HG03095 (cell line): Measurements from ENCODE around the gene C5.
"Not testable (repeated sequence)": the region's sequence is repeated elsewhere in the genome, so short reads cannot be mapped to it uniquely, and the experiment has no call there.

Source experiments
- ATAC-seq: cut with Tn5 transposase; IDR thresholded peaks from one replicate; pipeline ENCODE4 v1.9.1; 2021; ENCODE audit warnings: moderate library complexity; ENCODE audit not compliant: unreplicated experiment

C5 gene

GRCh38 chr9:120983259-120983837, 66.7 kb downstream of the C5 start:
- peak; percentile 57 for ATAC-seq

DNA sequence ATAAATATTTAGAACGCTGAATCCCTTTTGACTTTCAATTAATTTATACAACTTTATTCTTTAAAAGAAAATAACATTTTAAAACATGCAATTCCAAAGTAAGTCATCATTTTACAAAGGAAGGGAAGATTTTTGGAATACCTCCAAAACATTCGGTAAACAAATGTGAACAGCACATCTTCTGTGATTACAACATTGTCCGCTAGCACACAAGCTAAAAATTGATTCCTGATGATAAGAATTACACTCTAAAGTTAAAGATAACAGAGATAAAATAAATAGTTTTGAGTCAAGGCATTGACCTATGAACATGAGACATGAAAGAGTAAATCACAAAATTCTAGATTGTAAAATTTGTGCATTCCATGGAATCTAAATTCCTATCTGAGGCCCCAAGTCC, 67.2 kb downstream of the C5 start:
- no peak for ATAC-seq

DNA sequence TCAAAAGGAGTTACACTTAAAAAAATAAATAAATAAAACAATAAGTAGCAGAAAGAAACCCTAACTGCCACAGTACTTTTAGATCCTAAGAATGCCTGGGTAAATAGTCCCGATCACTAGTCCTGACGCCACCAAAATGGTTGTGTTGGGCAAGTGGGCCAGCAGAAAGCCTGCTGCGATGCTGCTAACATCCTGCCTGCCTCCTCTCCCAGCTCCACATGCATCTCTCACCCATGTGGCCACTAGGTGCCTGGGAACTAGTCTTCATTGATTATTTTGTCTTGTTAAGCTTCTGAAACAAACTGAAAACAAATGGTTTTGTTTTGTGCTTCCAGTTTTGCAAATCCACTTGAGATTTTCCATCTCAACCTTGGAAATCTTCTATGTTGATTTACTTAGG, 69.1 kb downstream of the C5 start:
- ATAC-seq: no peak

GRCh38 chr9:120979797-120980196, 70.3 kb downstream of the C5 start:
- no peak for ATAC-seq

DNA sequence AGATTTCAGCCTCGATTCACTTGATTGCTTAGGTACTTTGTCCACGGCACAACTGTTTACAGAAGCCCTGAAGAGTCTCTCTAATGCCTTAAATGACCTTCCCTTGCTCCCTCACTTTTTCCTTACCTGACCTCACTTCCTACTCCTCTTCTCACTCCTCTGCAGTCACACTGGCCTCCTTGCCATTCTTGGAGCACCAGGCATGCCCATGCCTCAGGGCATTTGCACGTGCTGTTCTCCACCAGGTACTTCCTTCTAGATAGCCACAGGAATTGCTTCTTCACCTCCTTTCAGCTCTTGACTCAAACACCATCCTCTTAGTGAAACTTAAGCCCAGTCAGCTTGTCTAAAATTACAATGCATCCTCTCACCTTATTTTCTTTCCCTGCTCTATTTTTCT, 71.1 kb downstream of the C5 start:
- ATAC-seq: no peak

DNA sequence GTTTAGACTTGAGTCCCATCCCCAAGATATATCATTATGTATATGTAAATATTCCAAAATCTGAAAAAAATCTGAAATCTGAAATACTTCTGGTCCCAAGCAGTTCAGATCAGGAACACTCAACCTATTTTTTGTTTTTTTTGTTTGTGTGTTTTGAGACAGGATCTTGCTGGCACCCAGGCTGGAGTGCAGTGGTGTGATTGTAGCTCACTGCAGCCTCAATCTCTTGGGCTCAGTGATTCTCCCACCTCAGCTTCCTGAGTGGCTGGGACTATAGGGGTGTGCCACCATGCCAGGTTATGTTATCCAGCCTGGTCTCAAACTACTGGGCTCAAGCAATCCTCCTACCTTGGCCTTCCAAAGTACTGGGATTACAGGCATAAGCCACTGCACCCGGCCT, 72.8 kb downstream of the C5 start:
- ATAC-seq: no peak

DNA sequence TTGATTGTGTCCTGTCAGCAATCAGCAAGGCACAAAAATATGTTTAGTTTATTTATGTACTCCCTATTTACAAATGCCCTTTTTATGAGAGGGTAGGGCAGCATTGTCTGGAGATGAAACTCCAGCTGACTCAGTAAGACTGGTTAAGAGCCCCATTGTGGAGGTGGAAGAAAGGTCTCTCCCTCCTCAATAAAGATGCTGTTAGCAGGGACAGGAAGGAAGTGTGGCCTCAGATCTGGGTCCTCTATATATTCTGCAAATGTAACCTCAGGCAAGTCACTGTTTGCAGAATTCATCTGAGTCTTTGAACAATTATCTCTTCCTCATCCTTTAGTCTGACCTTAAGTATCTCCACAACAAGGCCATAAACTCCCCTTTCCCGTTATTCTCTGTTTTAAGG, 75.2 kb downstream of the C5 start:
- no peak for ATAC-seq

DNA sequence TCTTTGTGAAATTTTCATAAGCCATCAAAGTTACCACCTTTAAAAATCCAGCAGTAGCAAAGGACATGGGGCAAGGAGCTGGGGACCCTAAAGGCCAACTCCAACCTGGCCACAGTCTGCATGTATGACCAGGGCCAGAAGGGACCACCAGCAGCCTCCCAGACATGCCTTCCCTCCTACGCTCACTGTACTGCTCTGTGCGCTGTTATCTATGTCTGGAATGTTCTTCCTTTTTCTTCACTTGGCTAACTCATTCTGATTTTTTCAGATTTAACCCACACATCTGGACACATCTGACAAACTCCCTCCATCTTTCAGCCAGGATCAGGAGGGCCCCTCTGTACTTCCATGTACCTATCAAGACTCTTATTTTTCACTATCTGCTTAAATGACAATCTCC, 75.9 kb downstream of the C5 start:
- no peak for ATAC-seq

GRCh38 chr9:120971938-120972337, 78.1 kb downstream of the C5 start:
- no peak for ATAC-seq

DNA sequence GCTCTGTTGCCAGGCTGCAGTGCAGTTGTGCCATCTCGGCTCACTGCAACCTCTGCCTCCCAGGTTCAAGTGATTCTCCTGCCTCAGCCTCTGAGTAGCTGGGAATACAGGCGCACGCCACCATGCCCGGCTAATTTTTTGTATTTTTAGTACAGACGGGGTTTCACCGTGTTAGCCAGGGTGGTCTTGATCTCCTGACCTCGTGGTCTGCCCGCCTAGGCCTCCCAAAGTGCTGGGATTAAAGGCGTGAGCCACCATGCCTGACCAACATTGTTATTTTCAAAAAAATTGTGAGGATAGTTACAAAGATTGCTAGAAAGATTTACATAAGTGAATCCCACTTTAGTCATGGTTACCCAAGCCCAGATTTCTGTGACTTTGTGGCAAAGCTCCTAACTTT, 78.6 kb downstream of the C5 start:
- ATAC-seq: not testable (repeated sequence)

DNA sequence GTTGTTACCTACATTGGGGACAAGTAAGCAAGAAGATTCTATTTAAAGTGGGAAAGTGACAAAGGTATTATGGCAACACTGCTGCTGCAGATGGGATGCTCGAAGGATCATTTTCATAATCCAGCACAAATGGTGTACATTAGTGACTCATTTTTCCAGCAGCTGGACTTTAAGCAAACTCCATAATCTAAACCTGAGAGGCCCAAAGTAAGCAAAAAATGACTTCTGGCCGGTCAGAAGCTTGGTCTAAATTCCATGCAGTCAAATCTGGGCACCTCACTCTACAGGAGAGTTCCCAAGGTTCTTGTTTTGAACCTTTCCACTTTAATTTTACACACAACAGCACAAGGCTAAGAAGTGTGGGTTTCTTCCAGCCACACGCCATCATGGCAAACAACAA, 79.8 kb downstream of the C5 start:
- ATAC-seq: no peak

- ATAC-seq: no peak
These were observed 84.1 kb downstream of the C5 start for GRCh38 chr9:120966013-120966369.

DNA sequence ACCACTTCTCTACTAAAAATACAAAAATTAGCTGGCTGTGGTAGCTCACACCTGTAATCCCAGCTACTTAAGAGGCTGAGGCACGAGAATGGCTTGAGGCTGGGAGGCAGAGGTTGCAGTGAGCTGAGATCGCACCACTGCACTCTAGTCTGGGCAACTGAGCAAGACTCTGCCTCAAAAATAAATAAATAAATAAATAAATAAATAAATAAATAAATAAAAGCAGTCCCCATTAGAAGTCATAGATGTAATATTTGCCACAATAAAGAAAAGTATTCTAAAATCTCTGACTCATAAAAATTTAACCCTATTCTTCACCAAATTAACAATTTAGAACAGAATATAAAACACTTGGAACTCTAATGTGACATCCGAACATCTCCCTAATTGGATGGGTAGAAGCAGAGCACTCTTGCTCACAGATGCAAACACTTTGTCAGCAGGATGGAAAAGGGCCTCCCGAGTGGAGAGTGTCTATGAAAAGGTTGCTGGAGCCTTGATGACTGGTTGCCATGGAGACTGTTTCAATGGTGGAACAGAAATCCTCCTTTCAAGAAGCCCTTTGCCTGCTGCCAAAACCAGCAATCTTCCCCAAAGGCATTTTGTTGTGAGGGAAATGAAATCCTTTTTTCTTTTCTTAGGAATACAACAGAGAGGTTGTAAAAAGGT, 84.6 kb downstream of the C5 start:
- no peak for ATAC-seq

- ATAC-seq: no peak
These were observed 88.1 kb downstream of the C5 start for GRCh38 chr9:120961936-120962335.

DNA sequence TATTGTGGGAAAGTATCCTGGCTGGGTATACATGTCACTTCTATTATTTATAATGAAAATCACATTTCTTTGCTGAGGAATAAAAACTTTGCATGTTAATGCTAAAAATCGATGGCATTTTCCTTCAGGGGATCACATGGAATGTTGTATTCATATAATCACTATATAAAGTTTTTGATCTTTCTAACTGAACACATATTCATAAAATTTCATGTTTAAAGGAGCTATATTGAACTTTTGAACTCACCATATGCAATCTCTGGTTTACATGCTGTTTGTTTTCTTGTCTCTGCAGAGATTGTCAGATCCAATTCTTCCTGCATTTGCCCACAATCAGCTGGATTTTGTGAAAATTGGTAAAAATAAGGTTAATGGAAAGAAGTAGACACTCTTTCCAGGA, 90.1 kb downstream of the C5 start:
- ATAC-seq: no peak

GRCh38 chr9:120956862-120957261, 93.2 kb downstream of the C5 start:
- no peak for ATAC-seq

DNA sequence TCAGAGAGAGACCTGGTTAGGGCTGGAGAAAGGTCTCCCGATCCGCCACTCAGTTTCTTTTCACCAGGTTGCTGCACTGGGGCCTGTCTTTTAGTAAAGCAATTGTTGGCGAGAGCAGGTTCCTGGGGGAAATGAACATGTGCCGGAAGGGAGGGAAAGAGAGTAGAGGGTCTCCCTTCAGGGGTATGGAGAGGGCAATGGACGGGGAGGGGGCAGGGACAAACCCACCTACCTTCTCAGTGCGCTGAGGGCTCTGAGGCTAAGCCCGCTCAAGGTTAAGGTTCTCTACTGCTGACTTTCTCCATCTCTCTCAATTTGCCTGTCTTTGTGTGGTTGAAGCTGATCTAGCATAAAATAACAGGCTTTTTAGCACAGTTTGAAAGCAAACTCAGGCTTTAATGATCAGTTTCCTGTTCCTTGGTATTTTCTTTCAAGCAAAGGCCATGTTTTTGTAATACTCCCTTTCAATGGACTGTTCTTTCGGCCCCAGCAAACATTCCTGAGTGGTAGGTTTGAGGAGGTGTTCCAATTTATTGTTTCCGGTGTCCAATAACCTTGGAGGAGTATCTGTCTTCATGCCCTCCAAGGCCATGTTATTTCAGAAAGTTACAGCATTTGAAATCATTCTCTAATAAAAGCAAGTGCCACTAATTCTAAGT, 98.0 kb downstream of the C5 start:
- no peak for ATAC-seq

DNA sequence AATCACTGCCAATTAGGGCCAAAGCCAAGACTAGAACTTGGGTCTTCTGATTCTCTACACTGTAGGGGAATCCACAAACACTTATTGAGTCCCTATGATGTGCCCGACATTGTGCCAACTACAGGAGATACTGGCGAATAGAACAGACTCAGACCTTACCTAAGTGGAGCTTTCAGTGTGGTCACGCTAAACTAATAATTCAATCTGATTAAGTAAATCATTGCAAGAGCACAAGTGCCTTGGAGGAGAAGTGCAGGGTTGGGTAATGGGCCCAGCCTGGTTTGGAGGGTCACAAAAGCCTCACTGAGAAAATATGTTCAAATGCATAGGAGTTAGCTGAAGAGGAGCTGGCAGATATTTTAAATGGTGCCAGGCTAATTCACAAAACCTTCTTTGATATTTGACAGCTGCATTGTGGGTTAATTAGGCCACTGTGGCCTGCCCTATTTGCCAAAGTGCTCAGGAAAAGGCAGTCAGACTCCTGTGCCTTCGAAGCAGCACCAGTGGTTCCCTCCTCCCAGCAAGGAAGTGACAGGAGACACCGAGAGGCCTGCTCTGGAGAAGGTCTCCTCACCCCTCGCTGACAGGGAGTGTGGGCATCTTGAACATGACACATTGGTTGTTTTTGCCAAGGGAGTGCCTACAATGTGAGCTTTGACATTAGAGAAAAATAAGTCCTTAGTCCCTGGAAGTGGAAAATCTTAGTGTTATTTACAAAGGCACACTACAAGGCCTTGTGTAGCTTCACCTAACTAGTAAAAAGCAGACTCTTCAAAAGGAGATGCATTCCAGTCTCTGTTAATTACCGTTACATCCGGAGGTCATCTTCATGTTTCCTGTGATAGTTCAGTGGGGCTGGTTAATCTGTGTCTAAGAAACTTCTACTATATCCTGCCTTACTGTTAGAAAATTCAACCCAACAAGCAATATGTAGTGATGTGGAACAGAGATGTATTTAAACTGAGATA, 99.4 kb downstream of the C5 start:
- no peak for ATAC-seq

DNA sequence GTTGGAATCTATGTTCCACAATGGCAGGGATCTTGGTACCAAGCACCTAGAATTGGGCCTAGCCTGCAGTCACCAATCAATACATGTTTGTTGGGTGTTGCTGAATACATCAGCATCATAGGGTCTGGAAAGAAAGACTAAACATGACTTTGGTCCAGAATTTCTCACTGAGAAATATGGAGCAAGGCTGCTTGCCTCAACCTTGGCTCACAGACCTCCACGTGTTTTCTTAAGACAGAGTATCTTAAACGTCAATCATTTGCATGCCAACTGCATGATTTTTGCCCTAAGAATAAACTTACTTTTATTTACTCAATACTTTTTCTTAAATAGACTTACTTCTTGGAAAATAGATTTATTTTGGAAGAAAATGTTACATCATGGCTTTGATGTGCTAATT, 100.8 kb downstream of the C5 start:
- no peak for ATAC-seq

DNA sequence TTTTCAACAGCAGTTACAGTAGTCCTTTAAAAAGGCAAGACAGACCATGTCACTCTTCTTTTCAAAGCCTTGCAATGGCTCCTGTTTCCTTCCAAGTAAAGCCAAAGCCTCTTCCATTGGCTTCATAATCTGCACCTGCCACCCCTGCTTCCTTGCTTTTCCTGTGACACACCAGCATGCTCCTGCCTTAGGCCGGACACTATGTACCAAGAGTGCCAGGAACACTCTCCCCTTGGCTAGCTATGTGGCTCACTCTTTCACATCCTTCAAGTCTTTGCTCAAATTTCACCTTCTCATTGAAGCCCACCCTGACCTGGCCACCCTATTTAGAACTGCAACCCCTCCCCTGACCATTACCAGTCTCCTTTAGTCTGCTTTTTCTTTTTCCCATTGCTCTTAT, 101.3 kb downstream of the C5 start:
- ATAC-seq: no peak

DNA sequence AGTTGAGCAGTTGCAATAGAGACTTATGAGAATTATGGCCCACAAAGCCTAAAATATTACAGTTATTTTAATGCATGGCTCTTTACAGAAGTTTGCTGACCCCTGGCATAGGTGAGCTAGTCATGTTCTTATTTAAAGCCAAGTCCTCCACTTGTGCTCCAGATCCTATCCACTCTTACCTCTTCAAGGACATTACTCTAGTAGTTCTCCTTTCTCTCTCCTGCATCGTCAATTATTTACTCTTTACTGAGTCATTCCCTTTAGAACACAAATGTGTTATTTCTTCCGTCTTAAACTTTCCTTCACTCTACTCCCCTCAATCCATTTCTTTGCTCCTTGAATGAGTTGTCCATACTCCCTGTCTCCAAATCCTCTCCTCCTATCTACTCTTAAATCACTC, 102.9 kb downstream of the C5 start:
- no peak for ATAC-seq

DNA sequence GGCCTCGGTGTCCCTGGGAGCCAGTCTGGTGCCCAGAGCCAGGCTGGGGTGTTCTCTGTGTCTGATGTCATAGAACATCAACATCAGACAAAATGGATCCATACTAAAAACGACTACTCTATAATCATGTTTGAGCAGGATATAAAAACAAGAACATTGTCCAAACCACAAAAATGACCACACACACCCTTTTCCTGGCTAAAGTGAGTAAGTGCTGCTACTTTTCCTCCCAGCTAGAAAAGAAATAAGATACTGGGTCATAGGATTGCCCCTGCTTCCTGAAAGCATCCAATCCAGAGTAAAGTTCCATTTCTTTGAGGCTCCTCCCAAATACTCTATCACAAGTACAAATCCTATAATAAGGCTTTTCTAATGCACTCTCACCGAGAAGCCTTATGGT, 103.8 kb downstream of the C5 start:
- no peak for ATAC-seq
